NCI-H446 (cell line): ENCODE results near the gene SDS.

Experiments used
- DNase-seq, 2 experiments: peaks; one replicate each; lab custom pipeline; 2025; lab: John Stamatoyannopoulos, UW

Gene SDS, protein sequence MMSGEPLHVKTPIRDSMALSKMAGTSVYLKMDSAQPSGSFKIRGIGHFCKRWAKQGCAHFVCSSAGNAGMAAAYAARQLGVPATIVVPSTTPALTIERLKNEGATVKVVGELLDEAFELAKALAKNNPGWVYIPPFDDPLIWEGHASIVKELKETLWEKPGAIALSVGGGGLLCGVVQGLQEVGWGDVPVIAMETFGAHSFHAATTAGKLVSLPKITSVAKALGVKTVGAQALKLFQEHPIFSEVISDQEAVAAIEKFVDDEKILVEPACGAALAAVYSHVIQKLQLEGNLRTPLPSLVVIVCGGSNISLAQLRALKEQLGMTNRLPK

DNA sequence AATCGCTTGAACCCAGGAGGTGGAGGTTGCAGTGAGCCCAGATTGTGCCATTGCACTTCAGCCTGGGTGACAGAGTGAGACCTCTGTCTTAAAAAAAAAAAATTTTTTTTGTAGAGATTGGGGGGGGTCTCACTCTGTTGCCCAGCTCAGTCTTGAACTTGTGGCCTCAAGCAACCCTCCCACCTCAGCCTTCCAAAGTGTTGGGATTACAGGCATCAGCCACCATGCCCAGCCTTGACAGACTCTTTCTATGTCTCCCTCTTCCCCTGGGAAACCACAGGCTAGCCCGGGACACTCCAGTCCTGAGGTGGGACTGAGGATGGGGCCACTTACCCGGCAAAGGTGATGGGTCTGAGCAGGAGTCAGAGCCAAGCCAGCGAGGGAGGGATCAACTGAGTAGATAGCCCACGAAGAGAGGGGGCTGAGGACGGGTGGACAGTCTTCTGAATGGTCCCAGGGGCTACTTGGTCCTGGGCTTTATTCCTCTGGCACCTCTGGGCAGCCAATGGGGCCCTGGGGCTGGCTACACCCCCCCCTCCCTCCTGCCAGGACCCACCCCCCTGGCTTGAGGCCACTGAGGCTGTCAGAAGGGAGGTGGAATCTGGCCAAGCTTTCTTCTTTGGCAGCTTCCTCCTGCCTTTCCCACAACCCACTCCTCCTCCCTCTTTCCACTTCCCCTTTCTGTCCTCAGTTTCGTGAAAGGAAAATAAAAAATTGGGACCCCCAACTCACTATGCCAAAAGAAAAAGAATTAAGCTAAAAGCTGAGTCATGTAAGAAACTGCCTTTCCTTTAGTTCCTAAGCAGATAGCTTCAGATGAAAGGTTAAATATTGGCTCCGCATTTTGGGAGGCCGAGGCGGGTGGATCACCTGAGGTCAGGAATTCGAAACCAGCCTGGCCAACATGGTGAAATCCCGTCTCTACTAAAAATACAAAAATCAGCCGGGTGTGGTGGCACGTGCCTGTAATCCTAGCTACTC lies at the start of gene SDS:
SDS (minus strand) TSS at position 453 of the 981 bp plus-strand sequence. CDS start 4,179 bp downstream, outside the sequence.
- peak; percentile 68 to 88 for DNase-seq

DNA sequence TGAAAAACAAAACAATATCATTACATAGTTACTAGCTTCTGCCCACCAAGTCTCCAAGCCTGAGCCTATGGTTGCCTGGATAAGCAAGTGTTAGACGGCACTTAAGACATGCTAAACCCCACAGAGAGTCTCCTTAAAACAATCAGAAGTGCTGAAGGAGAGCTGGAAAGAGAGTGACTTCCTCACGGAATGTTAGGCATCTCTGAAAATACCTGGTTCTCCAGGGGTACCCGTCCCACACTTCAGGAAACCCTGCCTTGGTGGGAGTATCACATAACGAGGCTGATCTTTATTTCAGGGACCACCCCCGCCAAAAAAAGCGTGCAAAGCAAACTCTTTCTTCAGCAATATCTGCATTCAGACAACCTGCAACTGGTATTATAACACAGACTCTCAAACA lies 49.6 kb upstream of the SDS start:
- no peak for DNase-seq

DNA sequence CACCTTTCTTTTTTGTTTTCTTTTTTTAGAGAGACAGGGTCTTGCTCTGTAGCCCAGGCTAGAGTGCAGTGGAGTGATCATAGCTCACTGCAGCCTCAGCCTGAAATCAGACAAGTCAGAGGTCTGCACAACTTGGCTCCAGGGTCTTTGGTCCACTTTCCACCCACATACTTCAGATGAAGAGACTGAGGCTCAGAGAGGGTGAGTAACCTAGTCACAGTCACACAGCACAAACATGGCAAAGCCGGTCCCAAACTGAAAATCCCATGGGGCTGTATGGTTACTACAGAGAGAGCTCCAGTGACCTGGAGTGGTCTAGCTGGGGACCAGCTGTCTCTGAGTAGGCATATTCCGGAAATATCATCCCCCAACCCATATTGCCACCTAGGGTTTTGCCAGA lies 48.8 kb upstream of the SDS start:
- no peak for DNase-seq

DNA sequence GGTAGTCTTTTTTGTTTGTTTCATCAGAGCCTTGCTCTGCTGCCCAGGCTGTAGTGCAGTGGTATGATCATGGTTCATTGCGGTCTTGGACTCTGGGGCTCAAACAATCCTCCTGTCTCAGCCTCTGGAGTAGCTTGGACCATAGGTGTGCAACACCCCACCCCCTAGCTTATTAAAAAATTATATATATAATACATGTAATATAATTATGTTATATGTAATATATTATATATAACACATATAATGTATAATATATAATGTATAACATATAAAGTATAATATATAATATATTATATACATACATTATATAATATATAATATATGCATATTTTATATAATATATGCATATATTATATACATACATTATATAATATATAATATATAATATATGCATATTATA lies 46.2 kb upstream of the SDS start:
- DNase-seq, result no peak

DNA sequence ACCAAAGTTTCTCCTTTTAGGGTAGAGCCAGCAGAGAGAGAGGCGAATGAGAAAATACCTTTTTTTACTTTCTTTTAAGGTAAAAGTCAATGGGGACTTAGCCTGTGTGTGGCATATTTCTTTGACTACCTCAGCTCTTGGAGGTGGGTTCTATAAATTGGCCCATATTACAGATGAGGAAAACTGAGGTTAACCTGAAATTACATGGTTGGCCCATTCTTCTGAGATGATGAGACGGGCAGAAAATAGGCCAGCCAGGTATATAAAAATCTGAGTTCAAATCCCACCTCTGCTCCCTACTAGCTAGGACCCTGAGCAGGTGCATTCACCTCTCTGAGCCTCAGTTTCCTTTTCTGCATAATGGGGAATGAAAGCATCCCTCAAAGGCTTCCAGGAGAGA lies 45.6 kb upstream of the SDS start:
- no peak for DNase-seq

DNA sequence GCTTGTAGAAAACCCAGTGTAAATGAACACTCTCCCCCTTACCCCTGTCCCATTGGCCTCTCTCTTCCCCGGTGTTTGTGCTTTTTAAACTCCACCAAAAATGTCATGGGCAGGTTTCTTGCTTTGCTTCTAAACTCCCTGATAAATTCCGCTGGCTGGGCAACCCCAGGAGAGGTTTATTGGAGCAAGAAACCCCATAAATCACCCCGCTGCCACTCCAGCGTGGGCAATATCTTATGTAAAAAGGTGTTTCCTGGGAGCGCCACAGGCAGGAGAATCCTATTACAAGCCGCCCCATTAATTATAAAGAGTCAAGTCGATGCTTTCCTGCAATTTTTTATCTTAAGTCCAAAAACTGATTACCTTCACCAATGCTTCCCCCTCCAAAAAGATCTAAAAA lies 45.2 kb upstream of the SDS start:
- DNase-seq, result no peak

DNA sequence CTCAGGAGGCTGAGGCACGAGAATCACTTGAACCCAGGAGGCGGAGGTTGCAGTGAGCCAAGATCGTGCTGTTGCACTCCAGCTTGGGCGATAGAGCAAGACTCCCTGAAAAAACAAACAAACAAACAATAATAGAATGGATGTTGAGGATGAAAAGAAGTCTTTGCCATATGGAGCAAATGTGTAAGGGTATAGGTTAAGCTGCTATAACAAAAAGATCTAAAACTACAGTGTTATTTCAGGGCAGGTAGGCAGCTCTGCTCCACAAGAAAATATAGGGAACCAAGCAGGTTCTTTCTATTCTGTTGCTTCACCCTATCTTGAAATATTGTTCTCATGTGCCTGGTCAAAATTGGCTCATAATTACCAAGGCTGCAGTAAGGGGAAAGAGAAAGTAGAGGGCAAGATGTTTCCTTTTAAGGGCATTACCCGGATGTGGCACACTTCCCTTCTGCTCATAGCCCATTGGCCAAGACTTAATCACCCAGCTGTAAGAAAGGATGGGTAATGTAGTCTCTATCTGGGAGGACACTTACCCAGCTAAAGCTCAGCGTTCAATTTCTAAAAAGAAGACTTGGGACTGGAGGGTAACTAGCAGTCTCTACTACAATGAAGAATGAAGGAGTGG lies 42.0 kb upstream of the SDS start:
- DNase-seq, result no peak

DNA sequence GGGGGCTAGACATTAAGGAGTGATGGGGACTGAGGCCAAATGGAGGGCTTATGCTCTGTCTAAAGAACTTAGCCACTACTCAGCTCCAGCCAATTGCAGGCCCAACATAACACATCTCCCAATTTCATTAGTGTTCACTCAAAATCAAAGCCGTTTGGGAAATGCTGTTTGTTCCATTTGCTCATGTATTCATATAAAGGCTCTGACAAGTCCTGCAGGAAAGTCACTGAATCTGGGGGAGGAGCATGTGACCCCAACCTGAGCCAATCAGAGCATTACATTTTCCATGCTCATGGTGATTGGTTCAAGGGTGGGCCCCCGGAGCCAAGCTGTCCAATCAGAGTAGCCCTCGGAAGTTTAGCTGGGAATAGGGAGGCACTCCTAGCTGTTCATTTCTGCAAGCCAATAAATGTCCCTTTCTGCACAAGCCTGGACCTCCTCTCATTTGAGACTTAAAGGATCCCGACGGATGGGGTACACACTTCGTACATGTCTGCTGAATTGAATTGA lies 39.4 kb upstream of the SDS start:
- no peak for DNase-seq

DNA sequence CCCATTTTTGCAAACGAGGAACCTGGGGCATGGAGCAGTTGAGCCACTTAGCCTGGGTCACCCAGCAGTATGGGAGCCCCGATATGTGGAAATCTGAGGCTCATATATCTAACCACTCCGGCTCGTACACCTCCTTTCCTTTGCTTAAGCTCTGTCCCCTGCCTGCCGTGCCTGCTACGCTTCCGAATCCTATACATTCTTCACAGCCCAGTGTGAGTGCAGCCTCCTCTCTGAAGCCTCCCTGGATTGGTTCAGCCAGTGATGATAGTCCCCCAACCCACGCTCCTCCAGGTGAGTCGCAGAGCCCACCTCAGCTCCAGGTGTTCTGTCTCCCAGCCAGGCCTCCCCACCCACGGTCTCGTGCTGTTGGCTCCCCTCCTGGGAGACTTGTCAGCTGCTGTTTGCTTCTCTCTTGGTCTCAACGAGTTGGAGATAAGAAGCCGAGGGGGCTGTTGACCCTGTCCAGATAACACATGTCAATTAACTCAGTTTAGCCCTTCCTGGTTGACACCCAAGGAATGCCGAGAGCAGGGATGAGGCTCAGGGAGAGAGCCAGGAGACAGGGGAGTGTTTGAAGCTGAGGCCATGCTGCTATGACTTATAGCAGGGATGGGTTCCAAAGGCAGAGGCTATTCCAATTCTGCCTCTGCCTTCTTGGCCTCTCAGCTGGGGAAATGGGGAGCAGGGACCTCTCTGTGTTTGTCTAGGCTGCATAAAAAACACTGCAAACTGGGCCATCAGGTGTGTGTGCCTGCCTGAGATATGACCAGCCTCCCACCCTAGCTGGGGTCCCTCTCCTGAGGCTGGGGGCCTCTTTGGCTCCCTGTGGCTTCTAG lies 37.5 kb upstream of the SDS start:
- no peak for DNase-seq

DNA sequence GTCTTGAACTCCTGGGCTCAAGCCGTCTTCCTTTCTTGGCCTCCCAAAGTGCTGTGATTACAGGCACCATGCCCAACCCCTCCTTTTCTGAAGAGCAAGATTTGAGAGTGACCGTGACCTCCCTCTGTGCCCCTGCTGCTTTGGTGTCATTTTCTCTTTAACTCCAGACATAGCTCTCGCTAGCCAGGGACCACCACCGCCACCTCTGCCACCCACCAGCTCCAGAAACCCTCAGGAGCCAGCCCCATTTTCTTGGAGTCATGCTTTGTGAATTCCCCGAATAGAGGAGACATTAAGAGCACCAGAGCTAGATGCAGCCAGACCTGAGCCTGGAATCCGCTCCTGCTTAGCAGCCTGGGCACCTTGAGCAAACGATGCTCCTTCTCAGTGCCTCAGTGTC lies 36.6 kb upstream of the SDS start:
- no peak for DNase-seq

DNA sequence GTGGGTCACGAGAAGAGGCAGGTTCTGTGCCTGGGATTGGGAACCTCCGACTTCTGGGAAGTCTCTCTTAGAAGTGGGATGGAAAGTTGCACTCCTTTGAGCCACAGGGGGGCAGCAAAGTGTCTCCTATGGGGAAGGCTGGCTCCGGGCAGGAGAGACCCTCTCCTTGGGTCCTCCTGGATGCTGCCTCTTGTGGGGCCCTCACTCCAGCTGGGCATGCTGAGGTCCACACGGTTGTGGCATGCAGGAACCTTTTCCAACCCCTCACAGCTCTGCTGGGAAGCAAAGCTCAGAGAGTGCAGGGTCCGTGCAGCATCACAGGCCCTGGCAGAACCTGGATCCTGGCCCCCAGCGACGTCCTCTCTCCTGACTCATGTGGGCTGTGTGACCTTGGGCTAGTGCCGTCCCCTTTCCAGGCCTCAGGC lies 35.9 kb upstream of the SDS start:
- DNase-seq, result peak; percentile 3 to 58

DNA sequence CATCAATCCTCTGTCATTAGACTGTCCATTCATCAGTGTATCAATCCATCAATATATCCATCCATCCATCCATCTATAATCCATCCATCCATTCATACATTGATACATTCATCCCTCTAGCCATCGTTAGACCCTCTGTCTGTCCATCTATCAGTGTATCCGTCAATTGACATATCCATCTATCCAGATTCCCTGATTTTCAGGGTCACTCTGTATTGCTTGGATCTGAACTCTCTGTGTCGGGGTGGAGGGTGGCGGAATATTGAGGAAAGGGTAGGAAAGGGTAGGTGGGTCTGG lies 35.6 kb upstream of the SDS start:
- DNase-seq, result no peak

DNA sequence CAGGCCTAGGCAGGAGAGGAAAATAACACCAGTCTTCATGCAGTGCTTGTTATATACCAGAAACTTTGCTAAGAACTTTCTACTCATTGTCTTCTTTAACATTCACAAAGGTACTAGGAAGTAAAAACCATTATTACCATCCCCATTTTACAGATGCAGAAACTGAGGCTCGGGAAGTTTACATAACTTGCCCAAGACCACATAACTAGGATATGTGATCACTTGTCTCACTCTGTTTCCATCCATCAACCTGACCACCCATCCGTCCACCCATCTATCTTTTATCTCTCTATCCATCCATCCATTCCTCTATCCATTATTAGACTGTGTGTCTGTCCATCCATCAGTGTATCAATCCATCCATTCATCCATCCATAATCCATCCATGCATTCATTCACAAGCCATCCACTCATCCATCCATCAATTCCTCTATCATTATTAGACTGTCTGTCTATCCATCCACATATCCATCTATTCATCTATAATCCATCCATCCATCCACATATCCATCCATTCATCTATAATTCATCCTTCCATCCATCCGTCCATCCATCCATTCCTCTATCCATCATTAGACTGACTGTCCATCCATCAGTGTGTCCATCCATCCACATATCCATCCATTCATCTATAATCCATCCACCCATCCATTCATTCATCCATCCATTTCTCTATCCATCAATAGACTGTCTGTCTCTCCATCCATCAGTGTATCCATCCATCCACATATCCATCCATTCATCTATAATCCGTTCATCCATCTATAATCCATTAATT lies 35.0 kb upstream of the SDS start:
- no peak for DNase-seq

DNA sequence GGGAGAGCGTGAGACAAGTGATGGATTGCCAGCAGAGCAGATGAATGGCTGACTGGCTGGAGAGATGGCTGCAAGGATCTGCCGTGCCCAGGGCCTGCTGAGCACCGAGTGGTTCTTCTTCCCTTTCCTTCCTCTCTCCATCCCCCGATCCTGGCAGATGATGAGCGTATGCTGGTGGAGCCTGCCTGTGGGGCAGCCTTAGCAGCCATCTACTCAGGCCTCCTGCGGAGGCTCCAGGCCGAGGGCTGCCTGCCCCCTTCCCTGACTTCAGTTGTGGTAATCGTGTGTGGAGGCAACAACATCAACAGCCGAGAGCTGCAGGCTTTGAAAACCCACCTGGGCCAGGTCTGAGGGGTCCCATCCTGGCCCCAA lies 34.0 kb upstream of the SDS start:
- DNase-seq, result no peak

DNA sequence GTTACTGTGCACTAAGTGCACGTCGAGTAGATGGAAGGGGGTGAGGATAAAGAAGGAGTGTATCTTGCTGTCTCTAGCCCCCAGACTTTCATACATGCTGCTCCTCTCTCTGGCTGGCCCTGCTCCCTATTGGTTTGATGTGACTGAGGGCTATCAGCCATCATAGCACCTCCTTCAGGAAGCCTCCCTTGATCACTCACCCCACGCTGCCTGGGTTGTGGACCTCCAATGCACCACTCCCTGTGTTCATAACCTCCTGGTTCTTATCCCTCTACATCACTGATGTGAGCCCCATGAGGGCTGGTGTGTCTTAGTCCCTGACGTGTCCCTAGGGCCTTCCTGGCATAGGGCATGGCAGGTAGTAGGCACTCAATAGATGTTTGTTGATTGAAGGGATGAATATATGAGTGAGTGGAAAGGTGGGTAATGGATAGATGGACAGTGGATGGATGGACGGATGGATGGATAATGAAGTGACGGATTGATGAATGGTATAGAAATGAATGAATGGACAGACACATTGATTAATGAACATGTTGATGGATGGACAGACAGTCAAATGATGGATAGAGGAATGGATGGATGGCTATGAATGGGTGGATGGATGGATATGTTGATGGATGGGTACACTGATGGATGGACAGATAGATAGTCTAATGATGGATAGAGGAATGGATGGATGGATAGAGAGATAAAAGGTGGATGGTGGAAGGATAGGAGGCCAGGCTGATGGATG lies 33.5 kb upstream of the SDS start:
- no peak for DNase-seq

DNA sequence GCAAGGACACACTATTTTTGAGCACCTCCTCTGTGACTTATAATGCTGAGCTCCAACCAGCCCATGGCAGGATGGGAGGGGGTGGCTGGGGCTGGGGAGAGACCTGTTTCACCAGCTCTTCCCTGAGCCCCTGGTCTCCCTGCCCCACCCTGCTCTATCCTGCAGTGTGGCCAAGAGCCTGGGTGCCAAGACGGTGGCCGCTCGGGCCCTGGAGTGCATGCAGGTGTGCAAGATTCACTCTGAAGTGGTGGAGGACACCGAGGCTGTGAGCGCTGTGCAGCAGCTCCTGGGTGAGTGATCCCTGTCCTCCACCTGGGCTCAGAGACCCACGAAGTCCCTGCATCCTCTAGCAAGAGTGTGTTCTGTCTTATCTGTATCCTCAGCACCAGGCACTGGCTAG lies 32.9 kb upstream of the SDS start:
- DNase-seq, result no peak

DNA sequence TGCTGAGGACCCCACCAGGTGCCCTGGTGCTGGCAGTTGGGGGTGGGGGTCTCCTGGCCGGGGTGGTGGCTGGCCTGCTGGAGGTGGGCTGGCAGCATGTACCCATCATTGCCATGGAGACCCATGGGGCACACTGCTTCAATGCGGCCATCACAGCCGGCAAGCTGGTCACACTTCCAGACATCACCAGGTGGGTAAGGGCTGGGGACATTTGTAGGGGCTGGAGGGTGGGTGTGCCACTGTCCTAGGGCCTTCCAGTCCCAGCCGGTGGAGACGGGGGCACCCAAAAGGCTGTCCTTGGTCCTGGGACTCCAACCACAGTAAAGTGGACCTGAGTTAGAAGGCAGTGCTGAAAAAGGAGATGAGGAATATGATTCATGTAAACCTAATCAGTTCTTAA lies 31.7 kb upstream of the SDS start:
- DNase-seq, result no peak

DNA sequence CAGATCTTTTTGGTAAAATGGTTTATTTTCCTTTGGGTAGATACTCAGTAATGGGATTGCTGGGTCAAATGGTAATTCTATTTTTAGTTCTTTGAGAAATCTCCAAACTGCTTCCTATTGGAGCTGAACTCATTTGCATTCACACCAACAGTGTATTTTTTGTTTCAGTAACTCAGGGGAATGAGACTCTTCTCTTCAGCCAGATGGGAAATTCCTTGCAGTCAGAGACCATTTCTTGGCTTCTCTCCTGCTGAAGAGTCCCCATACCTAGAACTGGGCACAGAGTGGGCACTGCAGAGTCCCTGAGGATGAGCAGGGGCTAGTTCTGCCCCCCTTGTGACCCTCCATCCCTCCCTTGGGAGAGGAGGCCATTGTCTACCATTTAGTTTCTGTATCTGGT lies 29.3 kb upstream of the SDS start:
- no peak for DNase-seq

DNA sequence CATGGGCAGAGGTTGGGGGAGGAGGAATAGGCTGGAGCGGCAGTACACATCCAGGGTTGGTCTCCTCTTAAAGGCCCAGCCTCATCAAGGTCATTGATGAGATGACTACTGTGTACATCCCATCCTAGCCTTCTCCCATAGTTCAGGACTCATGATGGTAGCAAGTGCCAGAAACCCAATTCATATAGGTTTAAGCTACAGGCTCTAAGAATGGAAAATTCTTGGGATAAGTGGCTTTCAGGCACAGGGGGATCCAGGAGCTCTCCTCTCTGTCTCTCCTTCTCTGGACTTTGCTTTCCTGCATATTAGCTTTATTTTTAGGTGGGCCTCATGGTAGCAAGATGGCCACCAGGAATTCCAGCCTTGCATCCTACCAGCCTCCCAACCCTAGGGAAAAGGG lies 24.8 kb upstream of the SDS start:
- no peak for DNase-seq

DNA sequence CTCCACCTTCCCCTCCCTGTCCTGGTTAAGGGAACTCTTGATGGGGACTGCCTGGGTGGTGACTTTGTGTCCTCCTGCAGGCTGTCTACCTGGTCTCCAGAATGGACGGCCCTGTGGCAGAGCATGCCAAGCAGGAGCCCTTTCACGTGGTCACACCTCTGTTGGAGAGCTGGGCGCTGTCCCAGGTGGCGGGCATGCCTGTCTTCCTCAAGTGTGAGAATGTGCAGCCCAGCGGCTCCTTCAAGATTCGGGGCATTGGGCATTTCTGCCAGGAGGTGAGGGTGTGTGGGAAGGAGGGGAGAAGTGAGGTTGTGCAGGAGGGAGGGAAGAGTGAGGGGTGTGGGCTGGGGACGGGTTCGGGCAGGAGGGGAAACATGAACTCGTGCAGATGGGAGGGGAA lies 24.2 kb upstream of the SDS start:
- DNase-seq, result no peak
